ENCODE data around the gene EYA4. TPM values are rescaled to one million over a fixed set of nuclear protein-coding genes. Genes with fewer than 3 reads are reported as not detected.

EYA4 gene
- total RNA-seq, 1 experiment from 2014 or later = not detected

DNA sequence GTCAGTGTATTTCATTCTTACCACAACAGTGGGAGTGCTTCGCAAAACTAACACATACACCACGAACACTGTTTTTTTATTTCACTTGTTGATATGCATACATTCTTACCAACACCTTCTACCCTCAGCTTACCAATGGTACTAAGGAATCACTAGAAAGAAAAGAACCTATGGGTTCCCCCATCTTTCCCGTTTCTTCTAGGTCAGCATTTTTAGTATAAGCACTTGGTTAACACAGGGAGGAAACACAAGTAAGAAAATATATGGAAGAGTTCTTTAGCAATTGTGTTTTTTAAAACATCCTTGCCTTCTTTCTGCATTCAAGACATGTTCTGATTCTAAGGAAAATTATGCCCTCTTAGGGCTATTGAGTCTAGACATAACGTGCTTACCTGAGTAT, 39.9 kb upstream of the EYA4 start:
- CTCF ChIA-PET = no interaction called here
- POLR2A ChIA-PET = no interaction called here
- H3K36me3 Mint-ChIP-seq (ENCODE audit: insufficient read depth, unreplicated experiment) = no peaks in the 10 kb centered on the region
- Histone ChIP-seq H3K4me1 (no peaks in the 10 kb centered on the region), H3K36me3 (ENCODE audit: control insufficient read depth, insufficient read depth, low read length) (no peaks in the 10 kb centered on the region), H3K9me3 (no peaks in the 10 kb centered on the region), H3K27me3 (replicated peaks; ENCODE audit: control insufficient read depth, insufficient read depth, low read length) (no peaks in the 10 kb centered on the region), H3K4me3 (ENCODE audit: low read depth, low read length) (no peak overlapping the region)
- H3K4me1 Mint-ChIP-seq (ENCODE audit: low read depth, unreplicated experiment) = no peaks in the 10 kb centered on the region
- H3K4me3 Mint-ChIP-seq (ENCODE audit: unreplicated experiment) = no peak overlapping the region
- intact Hi-C loops (cut with micrococcal nuclease; ENCODE audit: unreplicated experiment) = no loop called here
- no peak for DNase-seq
- BruUV-seq (replicated peaks) = no TSS peak
- H3K9me3 Mint-ChIP-seq (ENCODE audit: unreplicated experiment) = no peaks in the 10 kb centered on the region
- TF ChIP-seq, protein P1, sequence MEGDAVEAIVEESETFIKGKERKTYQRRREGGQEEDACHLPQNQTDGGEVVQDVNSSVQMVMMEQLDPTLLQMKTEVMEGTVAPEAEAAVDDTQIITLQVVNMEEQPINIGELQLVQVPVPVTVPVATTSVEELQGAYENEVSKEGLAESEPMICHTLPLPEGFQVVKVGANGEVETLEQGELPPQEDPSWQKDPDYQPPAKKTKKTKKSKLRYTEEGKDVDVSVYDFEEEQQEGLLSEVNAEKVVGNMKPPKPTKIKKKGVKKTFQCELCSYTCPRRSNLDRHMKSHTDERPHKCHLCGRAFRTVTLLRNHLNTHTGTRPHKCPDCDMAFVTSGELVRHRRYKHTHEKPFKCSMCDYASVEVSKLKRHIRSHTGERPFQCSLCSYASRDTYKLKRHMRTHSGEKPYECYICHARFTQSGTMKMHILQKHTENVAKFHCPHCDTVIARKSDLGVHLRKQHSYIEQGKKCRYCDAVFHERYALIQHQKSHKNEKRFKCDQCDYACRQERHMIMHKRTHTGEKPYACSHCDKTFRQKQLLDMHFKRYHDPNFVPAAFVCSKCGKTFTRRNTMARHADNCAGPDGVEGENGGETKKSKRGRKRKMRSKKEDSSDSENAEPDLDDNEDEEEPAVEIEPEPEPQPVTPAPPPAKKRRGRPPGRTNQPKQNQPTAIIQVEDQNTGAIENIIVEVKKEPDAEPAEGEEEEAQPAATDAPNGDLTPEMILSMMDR (IDR thresholded peaks at IDR 0.05; ENCODE audit: insufficient read depth in 1 of 2, low read depth in 1 of 2, low read length in 1 of 2, severe bottlenecking in 1 of 2, unreplicated experiment in 1 of 2) = no peak
- no peak overlapping the region for H3K27ac Mint-ChIP-seq (ENCODE audit: unreplicated experiment)
- H3K27me3 Mint-ChIP-seq (ENCODE audit: insufficient read depth, unreplicated experiment) = peaks cover 11% of the 10 kb centered on the region

DNA sequence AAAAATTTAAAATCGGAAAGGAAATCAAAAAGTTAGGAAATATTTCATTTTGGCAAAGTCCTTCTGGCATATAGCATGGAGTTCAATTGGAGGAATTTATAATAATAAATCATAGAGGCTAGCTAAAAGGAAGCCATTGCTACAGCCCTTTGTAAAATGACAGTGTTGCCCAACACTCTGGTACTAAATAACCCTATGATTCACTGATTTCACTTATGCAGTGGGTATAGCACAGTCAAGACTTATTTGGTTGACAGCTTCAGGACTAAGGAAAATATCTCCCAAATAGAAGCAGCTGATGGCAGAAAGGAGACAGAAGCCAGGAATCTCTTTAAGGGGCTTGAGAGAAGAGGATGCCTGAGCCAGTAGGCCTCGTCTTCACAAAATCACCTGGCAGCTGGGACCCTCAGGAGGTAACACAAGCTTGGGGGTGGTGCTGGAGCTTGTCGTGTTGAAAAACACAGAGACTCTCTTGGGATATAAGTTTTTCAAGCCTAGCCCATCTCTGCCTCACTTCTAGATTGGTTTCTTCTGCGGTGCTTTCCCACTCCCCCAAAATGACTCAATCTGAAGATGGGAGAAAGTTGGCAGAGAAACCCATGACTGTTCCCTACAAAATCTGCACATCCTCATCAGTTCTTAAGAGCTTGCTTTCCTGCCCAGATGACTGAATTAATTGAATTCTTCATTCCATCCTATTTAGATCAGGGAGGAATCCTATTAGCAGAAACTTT, 38.4 kb upstream of the EYA4 start:
- ChIA-PET POLR2A (no interaction called here), CTCF (no interaction called here)
- DNase-seq = no peak
- H3K27me3 ChIP-seq (replicated peaks; ENCODE audit: control insufficient read depth, insufficient read depth, low read length) = no peaks in the 10 kb centered on the region
- H3K27ac Mint-ChIP-seq (ENCODE audit: unreplicated experiment) = no peak overlapping the region
- no TSS peak for BruUV-seq (replicated peaks)
- no peaks in the 10 kb centered on the region for H3K4me1 Mint-ChIP-seq (ENCODE audit: low read depth, unreplicated experiment)
- no peaks in the 10 kb centered on the region for H3K4me1 ChIP-seq
- intact Hi-C loops (cut with micrococcal nuclease; ENCODE audit: unreplicated experiment) = no loop called here
- H3K4me3 ChIP-seq (ENCODE audit: low read depth, low read length) = no peak overlapping the region
- no peaks in the 10 kb centered on the region for H3K9me3 ChIP-seq
- no peaks in the 10 kb centered on the region for H3K9me3 Mint-ChIP-seq (ENCODE audit: unreplicated experiment)
- TF ChIP-seq, protein P1 (IDR thresholded peaks at IDR 0.05; ENCODE audit: insufficient read depth in 1 of 2, low read depth in 1 of 2, low read length in 1 of 2, severe bottlenecking in 1 of 2, unreplicated experiment in 1 of 2) = no peak
- H3K36me3 ChIP-seq (ENCODE audit: control insufficient read depth, insufficient read depth, low read length) = no peaks in the 10 kb centered on the region
- H3K36me3 Mint-ChIP-seq (ENCODE audit: insufficient read depth, unreplicated experiment) = no peaks in the 10 kb centered on the region
- H3K27me3 Mint-ChIP-seq (ENCODE audit: insufficient read depth, unreplicated experiment) = peaks cover 11% of the 10 kb centered on the region
- H3K4me3 Mint-ChIP-seq (ENCODE audit: unreplicated experiment) = no peak overlapping the region

DNA sequence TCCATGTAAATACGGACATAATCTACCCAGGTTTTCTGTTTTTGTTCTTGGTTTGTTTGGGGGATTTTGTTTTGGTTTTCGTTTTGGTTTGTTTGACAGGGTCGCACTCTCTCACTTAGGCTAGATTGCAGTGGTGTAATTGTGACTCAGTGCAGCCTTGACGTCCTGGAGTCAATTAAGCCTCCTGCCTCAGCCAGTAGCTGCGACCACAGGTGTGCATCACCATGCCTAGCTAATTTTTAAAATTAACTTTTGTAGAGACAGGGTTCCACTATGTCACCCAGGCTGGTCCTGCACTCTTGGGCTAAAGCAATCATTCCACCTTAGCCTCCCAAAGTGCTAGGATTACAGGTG, 37.8 kb upstream of the EYA4 start:
- BruUV-seq (replicated peaks) = no TSS peak
- no peaks in the 10 kb centered on the region for H3K9me3 ChIP-seq
- Mint-ChIP-seq H3K4me1 (ENCODE audit: low read depth, unreplicated experiment) (no peaks in the 10 kb centered on the region), H3K36me3 (ENCODE audit: insufficient read depth, unreplicated experiment) (no peaks in the 10 kb centered on the region), H3K27ac (ENCODE audit: unreplicated experiment) (no peak overlapping the region), H3K27me3 (ENCODE audit: insufficient read depth, unreplicated experiment) (peaks cover 11% of the 10 kb centered on the region), H3K9me3 (ENCODE audit: unreplicated experiment) (no peaks in the 10 kb centered on the region), H3K4me3 (ENCODE audit: unreplicated experiment) (no peak overlapping the region)
- TF ChIP-seq, protein P1 (IDR thresholded peaks at IDR 0.05; ENCODE audit: insufficient read depth in 1 of 2, low read depth in 1 of 2, low read length in 1 of 2, severe bottlenecking in 1 of 2, unreplicated experiment in 1 of 2) = no peak
- no peak for DNase-seq
- H3K4me1 ChIP-seq = no peaks in the 10 kb centered on the region
- ChIA-PET CTCF (no interaction called here), POLR2A (no interaction called here)
- no peak overlapping the region for H3K4me3 ChIP-seq (ENCODE audit: low read depth, low read length)
- no peaks in the 10 kb centered on the region for H3K27me3 ChIP-seq (replicated peaks; ENCODE audit: control insufficient read depth, insufficient read depth, low read length)
- H3K36me3 ChIP-seq (ENCODE audit: control insufficient read depth, insufficient read depth, low read length) = no peaks in the 10 kb centered on the region
- intact Hi-C loops (cut with micrococcal nuclease; ENCODE audit: unreplicated experiment) = no loop called here
